K562 (cell line): ENCODE data around the gene FAM186B. TPM values are rescaled to one million over a fixed set of nuclear protein-coding genes. Genes with fewer than 3 reads are reported as not detected.

ENCODE experiments used
- ATAC-seq: fragments of 200-7000 bp; cut with Tn5 transposase; 3 replicates; pipeline ENCODE4 v1.9.1; 2020; ENCODE audit warnings: moderate library complexity
- BruUV-seq: library from RNA; stranded (reverse); fragments of 400-500 nt; replicated peaks from 2 replicates; lab custom pipeline; 2021; lab: Mats Ljungman, UMichigan
- CTCF ChIA-PET: fragments of 300-600 bp; formaldehyde crosslinking; extraction: SDS; loops from one replicate; lab custom pipeline; 2021; ENCODE audit warnings: low intra/inter-chr PET ratio; lab: Yijun Ruan, JAX
- POLR2A ChIA-PET: fragments of 300-600, 350-650 bp; sonication (Branson Sonifier 250); formaldehyde crosslinking; extraction: SDS; loops from one replicate; lab custom pipeline; 2021; ENCODE audit warnings: antibody characterized with exemption, inconsistent platforms; lab: Yijun Ruan, JAX
- DNase-seq, 4 experiments: peaks; one replicate each; pipeline versions ENCODE4 v3.0.0 to v3.0.0-alpha.2; 2011 to 2018; ENCODE audit warnings: low spot score in 3 of 4, mixed read lengths in 3 of 4; ENCODE audit errors: extremely low read depth in 1 of 4
- FAIRE-seq: peaks from 2 replicates; lab custom pipeline; 2011; peaks lifted over from hg19 to GRCh38; lab: Jason Lieb, UNC
- H2AFZ ChIP-seq: 2 replicates; pipeline ENCODE4 v1.6.0; 2011; ENCODE audit warnings: low read depth, low read length, control low read depth, inconsistent platforms
- H3K27ac ChIP-seq: fragments of 200-600 bp; 3 replicates; pipeline ENCODE4 v1.8.0; 2011; ENCODE audit warnings: low read depth, mild to moderate bottlenecking, control low read depth, inconsistent platforms, low read length, moderate library complexity, mixed read lengths; ENCODE audit errors: extremely low read depth
- H3K27me3 ChIP-seq, 2 experiments: fragments of 300-600 bp in 1 of 2; 2 replicates in 1 of 2; 3 replicates in 1 of 2; pipeline versions ENCODE4 v1.6.0 to v1.8.0; 2011; ENCODE audit warnings: inconsistent platforms in 2 of 2, low read length in 2 of 2, mild to moderate bottlenecking in 1 of 2, mixed read lengths in 1 of 2, moderate library complexity in 1 of 2; ENCODE audit not compliant: control insufficient read depth in 2 of 2, insufficient read depth in 2 of 2
- H3K36me3 ChIP-seq: fragments of 300-600 bp; 3 replicates; pipeline ENCODE4 v1.8.0; 2011; ENCODE audit warnings: mild to moderate bottlenecking, low read length, inconsistent platforms; ENCODE audit not compliant: control insufficient read depth, insufficient read depth
- H3K4me1 ChIP-seq, 2 experiments: fragments of 200-600 bp in 1 of 2; replicated peaks in 1 of 2; 2 replicates in 1 of 2; 3 replicates in 1 of 2; pipeline versions ENCODE4 v1.5.1 to v1.8.0; 2011; ENCODE audit warnings: inconsistent platforms in 2 of 2, low read length in 2 of 2, mild to moderate bottlenecking in 1 of 2, mixed read lengths in 1 of 2, moderate library complexity in 1 of 2; ENCODE audit not compliant: control insufficient read depth in 2 of 2, insufficient read depth in 2 of 2
- H3K4me2 ChIP-seq: 2 replicates; pipeline ENCODE4 v1.6.1; 2011; ENCODE audit warnings: low read length, control low read depth, inconsistent platforms, mixed read lengths; ENCODE audit not compliant: insufficient read depth
- H3K4me3 ChIP-seq: fragments of 200-600 bp; sonication (generic), shearing (Covaris generic); 2 replicates; pipeline ENCODE4 v1.5.1; 2016; ENCODE audit warnings: control low read depth, inconsistent platforms
- H3K79me2 ChIP-seq: fragments of 200-600 bp; 3 replicates; pipeline ENCODE4 v1.8.0; 2011; ENCODE audit warnings: low read length, inconsistent platforms; ENCODE audit not compliant: control insufficient read depth, insufficient read depth
- H3K9ac ChIP-seq, 2 experiments: 2 replicates each; pipeline versions ENCODE4 v1.6.0 to v1.6.1; 2011; ENCODE audit warnings: low read depth in 2 of 2, low read length in 2 of 2, control low read depth in 1 of 2, inconsistent platforms in 1 of 2, mild to moderate bottlenecking in 1 of 2, mixed read lengths in 1 of 2; ENCODE audit not compliant: insufficient read depth in 1 of 2
- H3K9me1 ChIP-seq: one replicate; pipeline ENCODE4 v1.6.0; 2011; ENCODE audit warnings: inconsistent platforms, mild to moderate bottlenecking, low read length, moderate library complexity; ENCODE audit not compliant: control insufficient read depth, insufficient read depth
- H3K9me3 ChIP-seq: replicated peaks from 2 replicates; pipeline ENCODE4 v1.5.1; 2011; ENCODE audit warnings: low read depth, low read length, inconsistent platforms; ENCODE audit not compliant: control insufficient read depth, insufficient read depth
- H4K20me1 ChIP-seq: replicated peaks from 2 replicates; pipeline ENCODE4 v1.6.1; 2011; ENCODE audit warnings: low read length, inconsistent platforms, mixed read lengths; ENCODE audit not compliant: control insufficient read depth, insufficient read depth
- C11orf30 ChIP-seq: fragments of 450-650 bp; IDR thresholded peaks from 2 replicates; pipeline ENCODE4 v1.6.1; 2016; ENCODE audit warnings: low read depth, mild to moderate bottlenecking
- CEBPZ ChIP-seq: fragments of 150-350 bp; IDR thresholded peaks from 2 replicates; pipeline ENCODE4 v1.6.1; 2014; ENCODE audit warnings: low read depth, mild to moderate bottlenecking, low read length, borderline replicate concordance
- CHD2 ChIP-seq: IDR thresholded peaks from 2 replicates; pipeline ENCODE4 v1.6.1; 2011; ENCODE audit warnings: low read depth, low read length
- CTCF ChIP-seq, 3 experiments: IDR thresholded peaks in 2 of 3; conservative IDR thresholded peaks in 1 of 3; 2 replicates each; pipeline ENCODE4 v1.5.1; 2011 to 2012; ENCODE audit warnings: low read length in 3 of 3, mild to moderate bottlenecking in 3 of 3, control low read depth in 2 of 3, improper control_type of control experiment in 1 of 3, inconsistent platforms in 1 of 3, low read depth in 1 of 3, mixed read lengths in 1 of 3, moderate library complexity in 1 of 3; ENCODE audit not compliant: insufficient read depth in 2 of 3
- NFE2 ChIP-seq: IDR thresholded peaks from 2 replicates; pipeline ENCODE4 v1.6.1; 2014; ENCODE audit warnings: antibody characterized with exemption, low read depth
- NKRF ChIP-seq: fragments of 450-650 bp; IDR thresholded peaks from 2 replicates; pipeline ENCODE4 v1.6.1; 2016; ENCODE audit warnings: borderline replicate concordance
- RAD21 ChIP-seq, 2 experiments: fragments of 250-450 bp in 1 of 2; fragments of 450-650 bp in 1 of 2; sonication (Bioruptor Pico) in 1 of 2; formaldehyde crosslinking in 1 of 2; IDR thresholded peaks in 1 of 2; conservative IDR thresholded peaks in 1 of 2; 2 replicates each; pipeline versions ENCODE4 v1.4.0 to v1.8.0; 2020 to 2022; ENCODE audit warnings: mild to moderate bottlenecking in 2 of 2, moderate library complexity in 1 of 2
- ZNF316 ChIP-seq: fragments of 450-650 bp; IDR thresholded peaks from 2 replicates; pipeline ENCODE4 v1.6.1; 2016
- ZNF592 ChIP-seq: fragments of 450-650 bp; IDR thresholded peaks from 2 replicates; pipeline ENCODE4 v1.6.1; 2017; ENCODE audit warnings: antibody characterized with exemption, mild to moderate bottlenecking
- WGBS: fragments of 100-300 bp; shearing (Covaris generic); methylation state at CpG from one replicate; pipeline ENCODE4 v1.1.6; 2016; ENCODE audit warnings: low coverage, mixed read lengths; ENCODE audit not compliant: insufficient coverage; ENCODE audit errors: missing lambda C conversion rate; 5-methylcytosine and 5-hydroxymethylcytosine counted together
- in situ Hi-C: fragments of 300-500 bp; cut with MboI; formaldehyde crosslinking; loops from 4 replicates; pipeline ENCODE4 v1.15.0; 2018; ENCODE audit warnings: inconsistent platforms, mixed read lengths
- intact Hi-C: fragments of 100-400 bp; cut with micrococcal nuclease; formaldehyde crosslinking; loops from 2 replicates; pipeline ENCODE4 v1.14.2; 2022
- polyA plus RNA-seq, 8 experiments: library from polyadenylated mRNA; depleted of rRNA in 4 of 8; stranded (reverse) in 5 of 8; unstranded in 3 of 8; fragments of >200 nt; fragmentation: Nextera tagmentation in 2 of 8; fragmentation: Illumina TruSeq in 1 of 8; extraction: Ambion mirVana in 2 of 8; extraction: Trizol in 1 of 8; gene quantifications; 2 replicates each; pipeline versions ENCODE4 v1.2.1 to v1.2.3, GENCODE V29; 2011 to 2014; ENCODE audit warnings: inconsistent platforms in 1 of 8, missing spikeins in 1 of 8
- total RNA-seq, 7 experiments: library from RNA; depleted of rRNA in 6 of 7; stranded (reverse); fragments of >200 nt in 6 of 7; fragmentation: Illumina TruSeq in 2 of 7; extraction: Trizol in 2 of 7; gene quantifications; 2 replicates each; pipeline versions ENCODE4 v1.2.1 to v1.2.3, GENCODE V29; 2011 to 2021; ENCODE audit warnings: low replicate concordance in 1 of 7

Gene FAM186B
- total and polyA plus RNA-seq, 9 of the 15 experiments (the other 6 are each of a cell fraction or from before 2014, with no cell fraction given), result 0.07 to 0.42 (median 0.15) TPM

GRCh38 chr12:49626169-49626835 is 20.9 kb upstream of the FAM186B start:
- H3K4me2 ChIP-seq, result no peak overlapping the region
- intact Hi-C loops (no loop called here), in situ Hi-C loops (no loop called here)
- H3K9me1 ChIP-seq, result no peaks in the 10 kb centered on the region
- no peak overlapping the region for H2AFZ ChIP-seq
- DNase-seq (no peak), FAIRE-seq (peak; percentile 48), ATAC-seq (no peak)
- no peak overlapping the region for H3K9ac ChIP-seq
- POLR2A ChIA-PET, result interaction anchor here (0.6 to 1.0 kb wide), 2 partner anchors 21 to 37 kb away, joined by 3 read pairs; partner anchors contain the start of gene FAM186B
- H3K27ac ChIP-seq, result no peak overlapping the region
- no TSS peak for BruUV-seq
- H3K4me1 ChIP-seq, result peaks cover 15 to 22% of the 10 kb centered on the region in 2 experiments
- no peaks in the 10 kb centered on the region for H3K36me3 ChIP-seq
- H3K4me3 ChIP-seq, result no peak overlapping the region
- CTCF ChIA-PET, result no interaction called here
- H3K27me3 ChIP-seq, result no peaks in the 10 kb centered on the region; a peak in 1 of 5 replicates
- no peaks in the 10 kb centered on the region for H3K9me3 ChIP-seq
- no peaks in the 10 kb centered on the region for H4K20me1 ChIP-seq
- no peaks in the 10 kb centered on the region for H3K79me2 ChIP-seq
- 40% methylated on average over 6 of the region's 6 CpGs for WGBS
- peak in 1 of 2 experiments; percentile 24; a peak in 1 of 4 replicates for TF ChIP-seq RAD21 (CRISPR knock-in tag; conservative IDR thresholded peaks at IDR 0.05 in 1 of 2, IDR thresholded peaks at IDR 0.05 in 1 of 2)
- peak in 2 of 3 experiments; percentile 22 to 26; a peak in 2 of 6 replicates for TF ChIP-seq CTCF (IDR thresholded peaks at IDR 0.05 in 2 of 3, conservative IDR thresholded peaks at IDR 0.05 in 1 of 3; ENCODE audit: insufficient read depth in 2 of 3, low read depth in 1 of 3, low read length in 3 of 3)
- peak; percentile 64 for TF ChIP-seq ZNF316
- no peak for TF ChIP-seq CEBPZ
- peak; percentile 45; the same call in 1 of the 2 replicates for TF ChIP-seq C11orf30
- TF ChIP-seq ZNF592, result no peak
- TF ChIP-seq CHD2, result no peak
- no peak for TF ChIP-seq NKRF
- peak; percentile 37 for TF ChIP-seq NFE2
